ENCODE results near the gene UBE2N. TPM values are rescaled to one million over a fixed set of nuclear protein-coding genes. Genes with fewer than 3 reads are reported as not detected.
A peak's percentile ranks its signal among the peaks of the same experiment; 100 is the strongest.
"Not testable (repeated sequence)": the region's sequence is repeated elsewhere in the genome, so short reads cannot be mapped to it uniquely, and the experiment has no call there.

UBE2N gene
- total RNA-seq, 1 experiment from 2014 or later, result 160 TPM

DNA sequence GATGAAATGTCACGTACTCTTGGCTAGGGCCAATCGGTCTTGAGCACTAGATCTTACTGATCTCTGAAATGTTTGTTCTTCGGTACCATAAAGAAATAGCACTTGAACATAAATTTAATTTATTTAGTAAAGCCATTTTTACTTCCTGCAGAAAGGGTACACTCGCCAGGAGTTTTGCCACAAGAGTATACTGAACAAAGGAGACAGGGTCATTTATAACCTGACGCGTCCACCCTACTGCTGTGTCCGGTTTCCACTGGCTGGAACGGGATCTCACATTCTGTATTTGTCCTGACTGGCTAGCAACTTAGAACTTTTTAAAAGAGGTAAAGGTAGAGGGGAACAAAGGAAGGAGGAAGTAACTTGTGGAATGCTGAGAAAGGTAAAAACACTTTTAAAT is 29.4 kb downstream of the UBE2N start:
- not testable (repeated sequence) for DNase-seq (ENCODE audit: low read depth)

DNA sequence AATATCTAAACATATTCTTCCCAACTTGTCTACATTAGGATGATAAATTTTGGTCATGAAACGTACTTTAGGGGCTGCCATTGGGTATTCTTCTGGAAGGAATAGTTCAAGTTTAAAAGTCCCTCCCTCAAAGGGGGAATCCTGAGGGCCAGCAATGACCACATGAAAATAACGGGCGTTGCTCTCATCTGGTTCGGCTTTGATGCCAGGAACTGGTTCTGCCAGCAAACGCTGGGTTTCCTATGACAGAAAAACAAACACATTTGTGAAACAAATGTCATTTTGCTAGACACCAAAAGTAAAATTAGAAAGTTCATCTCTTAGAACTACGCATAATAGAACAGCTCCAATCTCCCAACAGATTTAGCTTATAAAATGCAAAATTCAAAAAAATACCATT is 30.7 kb downstream of the UBE2N start:
- DNase-seq (ENCODE audit: low read depth), result not testable (repeated sequence)

DNA sequence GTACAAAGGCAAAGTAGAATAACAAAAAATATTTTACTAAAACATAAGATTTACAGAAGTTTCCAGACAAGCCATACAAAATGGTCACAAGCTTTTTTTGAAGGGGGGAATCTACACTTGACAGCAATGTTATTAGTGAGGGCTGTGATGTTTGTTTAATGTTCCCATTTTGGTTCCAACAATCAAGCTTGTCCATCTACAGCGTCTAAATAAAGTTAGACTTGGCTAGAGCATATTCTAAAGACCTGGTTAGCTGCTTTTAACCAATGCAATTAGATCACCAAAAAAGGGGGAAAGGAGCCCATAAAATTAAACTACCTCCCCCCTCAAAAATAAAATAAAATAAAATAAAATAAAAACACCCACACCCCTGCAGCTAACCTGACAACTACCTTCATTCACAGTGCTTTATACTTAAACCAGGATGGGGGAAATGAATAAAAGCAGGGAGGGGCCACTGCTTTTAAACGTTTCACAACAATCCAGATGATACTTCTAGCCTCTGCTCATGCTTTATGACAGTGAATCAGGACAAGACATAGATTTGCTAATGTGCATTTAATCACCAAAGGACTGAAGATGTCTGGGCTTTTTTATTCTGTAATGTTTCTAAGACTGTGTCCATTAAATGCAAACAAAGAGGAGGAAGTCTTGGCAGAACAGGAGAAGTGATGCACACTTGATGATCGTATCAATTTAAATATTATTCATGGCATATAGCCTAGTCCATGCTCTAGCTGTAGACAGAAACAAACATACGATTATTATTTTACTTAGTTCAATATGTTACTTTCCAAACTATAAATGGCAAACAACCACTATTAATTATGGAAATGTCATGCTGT is 32.2 kb downstream of the UBE2N start:
- DNase-seq (ENCODE audit: low read depth), result not testable (repeated sequence)

DNA sequence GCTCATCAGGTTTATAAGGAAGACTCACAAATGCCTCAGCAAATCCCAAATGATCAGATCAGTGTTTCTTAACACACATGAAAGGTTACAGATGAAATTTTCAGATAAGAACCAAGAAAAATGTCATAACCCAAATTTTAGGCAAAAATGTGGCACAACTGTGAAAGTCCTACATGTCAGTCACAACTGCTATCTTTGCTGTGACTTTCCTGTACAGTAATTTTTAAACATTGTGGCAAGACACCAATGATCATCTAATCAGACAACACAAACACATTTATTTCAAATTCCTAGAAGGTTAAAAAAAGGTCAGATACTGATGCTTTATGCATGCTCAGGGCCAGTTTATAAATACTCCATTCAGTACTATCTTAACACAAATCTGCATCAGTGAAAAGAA is 32.9 kb downstream of the UBE2N start:
- no peak for DNase-seq (ENCODE audit: low read depth)

DNA sequence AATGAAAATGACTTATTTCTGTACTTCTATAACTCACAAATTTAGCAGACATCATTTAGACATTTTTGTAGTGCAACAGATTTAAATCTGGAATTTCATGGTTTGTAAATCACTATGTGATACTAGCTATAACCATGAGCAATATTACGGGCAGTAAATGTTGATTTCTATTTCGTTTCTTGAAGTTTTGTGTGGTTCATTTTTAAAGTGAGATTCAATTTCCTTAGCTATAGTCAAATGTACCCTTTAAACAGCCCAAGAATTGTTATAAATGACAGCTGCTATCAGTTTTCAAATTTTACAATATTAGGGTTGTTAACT is 33.8 kb downstream of the UBE2N start:
- no peak for DNase-seq (ENCODE audit: low read depth)

DNA sequence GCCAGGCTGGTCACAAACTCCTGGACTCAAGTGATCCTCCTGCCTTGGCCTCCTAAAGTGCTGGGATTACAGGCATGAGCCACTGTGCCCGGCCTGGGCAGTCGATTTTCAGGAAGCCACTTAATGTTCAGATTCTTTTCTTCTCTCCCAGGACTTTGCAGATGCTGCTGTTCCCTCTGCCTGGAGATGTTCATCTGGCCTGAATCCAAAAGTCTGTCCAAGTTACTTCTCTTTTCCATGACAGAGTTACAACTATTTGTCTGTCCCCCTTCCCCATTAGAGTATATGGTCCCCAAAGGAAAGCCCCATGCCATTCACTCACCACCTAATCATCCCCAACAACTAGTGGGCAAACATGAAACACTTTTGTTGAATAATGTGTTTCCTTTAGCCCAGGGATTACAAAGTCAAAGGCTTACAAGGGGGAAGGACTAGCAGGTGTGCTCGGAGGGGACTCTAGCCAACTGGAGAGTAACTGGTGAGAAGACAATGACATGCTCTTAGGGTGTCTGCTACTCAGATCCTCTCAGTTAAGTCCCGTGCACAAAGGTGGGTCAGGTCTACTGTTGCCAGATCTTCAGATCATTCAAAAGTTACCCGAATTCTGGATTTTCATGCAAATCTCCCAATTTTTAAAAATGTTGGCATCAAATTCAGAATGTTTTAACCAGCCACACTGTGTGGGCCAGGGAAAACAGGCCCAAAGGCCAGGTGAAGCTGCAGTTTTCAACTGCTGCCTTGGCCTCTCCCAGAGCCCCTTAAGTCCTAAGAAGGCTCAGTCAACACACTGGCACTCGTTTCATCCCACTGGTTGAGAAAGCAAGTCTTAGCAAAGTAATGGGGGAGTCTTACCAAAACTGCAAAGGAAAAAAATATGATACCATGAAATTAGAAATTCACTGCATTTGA is 34.4 kb downstream of the UBE2N start:
- DNase-seq (ENCODE audit: low read depth), result no peak

DNA sequence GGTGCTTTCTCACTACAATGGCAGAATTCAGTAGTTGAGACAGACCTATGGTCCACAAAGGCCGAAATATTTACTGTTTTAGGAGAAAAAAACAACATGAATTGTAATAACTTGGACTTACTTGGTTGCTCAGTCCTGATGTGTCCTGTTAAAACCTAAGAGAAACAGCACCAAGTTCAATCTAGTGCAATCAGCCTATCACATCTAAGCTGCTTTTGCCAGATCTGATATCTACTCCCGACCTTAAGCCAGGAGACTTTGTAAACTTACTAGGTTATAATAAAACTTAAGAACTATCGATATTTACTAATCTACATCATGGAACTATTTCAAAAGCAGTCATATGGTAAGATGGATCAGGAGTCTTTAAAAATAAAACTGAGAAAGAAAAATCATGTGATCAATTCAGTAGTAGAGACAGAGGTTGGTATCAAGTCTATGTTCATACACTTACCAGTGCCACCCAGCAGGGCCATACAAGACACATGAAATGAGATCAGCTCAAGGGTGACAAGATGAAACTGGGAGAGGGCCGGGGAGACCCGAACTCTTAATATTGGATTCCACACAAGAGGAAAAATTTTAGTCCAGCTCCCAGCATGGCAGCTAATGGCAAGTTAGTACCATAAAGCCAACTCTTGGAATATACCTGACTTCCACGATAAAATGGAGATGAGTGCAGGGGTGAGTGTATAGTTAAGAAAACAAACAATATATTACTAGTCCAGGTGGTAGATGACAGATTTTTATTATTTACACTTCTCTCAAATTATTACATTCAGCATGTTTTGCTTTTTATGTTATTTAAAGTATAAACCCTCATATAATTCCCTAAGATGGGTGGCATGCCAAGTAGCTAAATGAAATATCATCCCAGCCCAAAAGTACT is 36.5 kb downstream of the UBE2N start:
- DNase-seq (ENCODE audit: low read depth), result no peak

DNA sequence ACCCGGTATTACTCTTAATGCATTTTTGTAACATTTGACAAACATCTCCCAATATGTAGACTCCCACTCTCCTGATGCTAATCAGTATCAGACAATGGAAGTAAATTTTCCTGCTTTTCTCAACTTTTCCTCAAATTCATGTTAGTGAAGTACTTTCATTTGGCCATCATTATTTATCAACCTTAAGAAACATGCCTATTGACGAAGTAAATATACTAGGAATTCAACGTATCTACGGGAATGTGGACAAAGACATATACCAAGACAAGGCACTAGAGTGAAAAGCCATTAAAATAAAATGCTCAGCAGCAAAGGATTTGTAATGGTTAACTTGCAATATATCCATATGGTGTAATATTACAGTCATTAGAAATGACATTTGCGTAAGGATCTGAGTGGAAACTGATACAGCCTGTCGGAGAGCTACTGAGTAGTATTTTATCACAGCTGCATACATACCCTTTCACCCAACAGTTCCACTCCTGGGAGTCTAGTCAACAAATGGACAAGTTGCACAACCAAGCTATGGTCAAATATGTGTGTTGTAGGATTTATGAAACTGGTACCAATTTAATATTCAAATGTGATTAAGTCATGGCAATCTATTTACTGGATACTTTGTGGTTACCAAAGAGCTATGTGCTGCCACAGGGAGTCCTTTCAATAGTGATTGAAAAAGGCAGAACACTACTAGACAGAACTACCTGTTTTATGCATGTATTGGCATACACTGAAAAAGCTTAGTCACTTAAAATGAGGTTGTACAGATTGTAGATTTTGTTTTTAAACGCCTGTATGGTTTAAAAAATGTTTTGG is 37.6 kb downstream of the UBE2N start:
- no peak for DNase-seq (ENCODE audit: low read depth)

DNA sequence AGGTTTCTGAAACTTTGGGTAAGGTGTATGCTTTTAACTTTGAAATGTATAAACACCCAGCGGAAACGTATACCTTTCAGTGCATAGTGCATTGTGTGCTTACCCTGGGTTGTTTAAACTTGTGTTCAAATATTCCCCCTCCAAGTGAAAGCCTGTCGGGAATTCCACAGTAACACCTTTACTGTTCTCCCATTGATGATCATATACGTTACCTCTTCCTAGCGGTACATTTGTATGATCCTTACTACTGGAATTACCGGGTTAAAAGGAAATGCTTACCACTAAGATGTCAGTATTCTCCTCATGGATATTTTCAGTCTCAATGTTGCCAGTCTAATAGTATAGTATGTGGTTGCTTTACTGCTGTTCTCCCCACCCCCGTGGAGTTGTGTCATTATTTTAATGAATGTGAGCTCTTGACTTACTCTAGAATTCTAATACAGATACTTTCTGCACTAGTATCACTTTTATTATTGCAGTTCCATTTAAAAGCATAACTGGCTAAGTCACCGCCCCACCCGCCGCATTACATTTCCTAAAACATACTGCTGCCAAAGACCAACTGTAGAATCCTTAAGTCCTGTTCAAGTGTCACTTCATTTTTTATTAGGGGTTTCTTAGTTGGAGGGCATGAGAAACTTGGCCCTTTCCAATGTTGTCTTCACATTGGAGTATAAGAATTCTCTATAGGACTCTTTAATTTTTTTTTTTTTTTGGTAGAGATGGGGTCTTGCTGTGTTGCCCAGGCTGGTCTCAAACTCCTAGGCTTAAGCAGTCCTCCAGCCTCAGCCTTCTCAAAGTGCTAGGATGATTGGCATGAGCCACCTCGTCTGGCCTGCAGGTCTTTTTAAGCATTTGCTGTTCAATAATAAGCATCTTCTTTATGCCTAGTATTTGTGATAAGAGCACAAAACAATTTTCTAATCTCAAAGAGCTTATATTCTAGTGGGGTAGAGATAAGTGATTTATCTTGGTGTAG is 39.1 kb downstream of the UBE2N start:
- DNase-seq (ENCODE audit: low read depth), result no peak

DNA sequence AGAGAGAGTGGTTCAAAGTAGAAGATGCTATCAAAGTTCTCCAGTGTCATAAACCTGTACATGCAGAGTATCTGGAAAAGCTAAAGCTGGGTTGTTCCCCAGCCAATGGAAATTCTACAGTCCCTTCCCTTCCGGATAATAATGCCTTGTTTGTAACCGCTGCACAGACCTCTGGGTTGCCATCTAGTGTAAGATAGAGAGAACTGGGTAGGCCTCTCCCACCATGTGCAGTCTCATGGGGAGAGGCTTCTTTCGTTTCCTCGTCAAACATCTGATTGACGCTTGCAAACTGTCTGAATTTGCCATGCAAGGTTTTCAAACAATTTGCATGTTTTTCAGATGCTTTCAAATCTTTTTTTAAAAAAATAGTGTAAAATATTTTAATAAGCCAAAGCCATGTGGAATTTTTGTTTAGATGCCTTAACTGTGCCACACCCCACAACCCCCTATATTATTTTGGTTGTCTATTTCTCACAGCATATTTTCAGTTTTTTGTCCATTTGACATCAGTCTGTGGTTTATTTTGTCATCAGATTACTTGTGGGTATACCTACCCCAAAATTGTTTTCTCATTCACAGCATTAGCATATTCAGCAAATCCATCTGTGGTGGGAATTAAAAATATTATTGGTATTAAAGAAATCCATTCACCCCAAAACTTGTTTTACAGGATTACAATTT is 42.4 kb downstream of the UBE2N start:
- not testable (repeated sequence) for DNase-seq (ENCODE audit: low read depth)

DNA sequence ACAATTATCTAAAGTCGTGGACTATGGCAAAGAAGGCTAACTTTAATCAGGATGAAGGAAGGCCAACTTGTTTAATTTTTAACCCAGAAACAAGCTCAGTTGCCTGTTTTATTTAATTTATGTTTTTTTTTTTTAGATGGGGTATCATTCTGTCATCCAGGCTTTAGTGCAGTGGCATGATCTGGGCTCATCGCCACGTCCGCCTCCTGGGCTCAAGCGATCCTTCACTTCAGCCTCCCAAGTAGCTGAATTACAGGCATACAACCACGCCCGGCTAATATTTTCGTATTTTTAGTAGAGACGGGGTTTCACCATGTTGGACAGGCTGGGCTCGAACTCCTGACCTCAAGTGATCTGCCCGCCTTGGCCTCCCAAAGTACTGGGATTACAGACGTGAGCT is 44.3 kb downstream of the UBE2N start:
- DNase-seq (ENCODE audit: low read depth), result no peak

DNA sequence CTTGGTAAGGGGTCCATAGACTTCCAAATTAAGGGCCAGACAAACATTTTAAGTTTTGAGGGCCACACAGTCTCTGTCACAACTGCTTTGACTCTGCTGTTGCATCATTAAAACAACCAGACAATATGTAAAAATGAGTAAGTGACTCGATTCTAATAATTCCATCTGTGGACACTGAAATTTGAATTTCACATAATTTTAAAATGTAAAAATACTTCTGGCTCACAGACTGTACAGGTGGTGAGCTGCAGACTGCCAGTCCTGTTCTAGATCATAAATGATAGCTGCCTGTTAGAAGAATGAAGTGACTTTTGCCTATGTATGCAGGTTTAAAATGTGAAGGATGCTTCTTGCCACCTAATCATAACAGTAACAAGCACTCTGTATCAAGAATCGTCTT is 48.3 kb downstream of the UBE2N start:
- no peak for DNase-seq (ENCODE audit: low read depth)

DNA sequence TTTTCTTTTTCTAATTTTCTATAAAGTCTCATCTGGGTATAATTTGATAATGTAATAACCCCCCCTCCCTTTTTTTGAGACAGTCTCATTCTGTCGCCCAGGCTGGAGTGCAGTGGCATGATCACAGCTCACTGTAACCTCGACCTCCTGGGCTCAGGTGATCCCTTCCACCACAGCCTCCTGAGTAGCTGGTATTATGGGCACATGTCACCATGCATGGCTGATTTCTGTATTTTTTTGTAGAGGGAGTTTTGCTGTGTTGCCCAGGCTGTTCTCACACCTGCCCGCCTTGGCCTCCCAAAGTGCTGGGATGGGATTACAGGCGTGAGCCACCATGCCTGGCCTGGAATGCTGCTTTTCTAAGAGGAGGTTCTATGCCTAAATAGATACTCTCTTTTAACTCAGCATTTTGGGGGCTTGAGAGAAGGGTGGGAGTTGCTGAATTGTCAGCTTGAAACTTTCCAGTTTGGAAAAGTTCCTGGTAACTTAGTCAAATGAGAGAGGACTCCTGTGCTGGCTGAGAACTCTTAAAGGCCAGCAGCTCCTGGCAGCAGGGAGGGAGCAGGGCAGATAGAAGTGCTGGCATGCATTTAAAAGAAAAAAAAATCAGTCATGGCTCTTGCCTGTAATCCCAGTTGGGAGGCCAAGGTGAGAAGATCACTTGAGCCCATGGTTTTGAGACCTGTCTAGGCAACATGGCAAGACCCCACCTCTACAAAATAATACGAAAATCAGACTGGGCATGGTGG is 51.0 kb downstream of the UBE2N start:
- DNase-seq (ENCODE audit: low read depth), result no peak

DNA sequence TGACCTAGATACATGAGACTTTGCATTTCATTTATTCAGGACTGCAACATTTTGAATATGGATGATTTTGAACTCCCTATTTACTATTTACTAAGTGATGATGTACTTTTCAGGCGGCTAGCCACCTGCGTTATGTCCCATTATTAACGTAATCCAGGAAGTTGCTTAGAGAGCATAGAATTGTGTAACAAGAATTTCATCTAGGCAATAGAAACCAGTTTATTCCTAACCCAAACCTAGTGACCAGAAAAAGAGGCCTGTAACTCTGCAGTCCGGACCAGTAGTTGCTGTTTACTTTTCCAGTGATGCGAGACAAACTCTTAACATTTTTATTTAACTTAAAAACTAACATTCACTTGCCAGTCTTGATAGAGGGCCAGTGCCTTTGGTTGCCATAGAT is 51.7 kb downstream of the UBE2N start:
- DNase-seq (ENCODE audit: low read depth), result no peak

DNA sequence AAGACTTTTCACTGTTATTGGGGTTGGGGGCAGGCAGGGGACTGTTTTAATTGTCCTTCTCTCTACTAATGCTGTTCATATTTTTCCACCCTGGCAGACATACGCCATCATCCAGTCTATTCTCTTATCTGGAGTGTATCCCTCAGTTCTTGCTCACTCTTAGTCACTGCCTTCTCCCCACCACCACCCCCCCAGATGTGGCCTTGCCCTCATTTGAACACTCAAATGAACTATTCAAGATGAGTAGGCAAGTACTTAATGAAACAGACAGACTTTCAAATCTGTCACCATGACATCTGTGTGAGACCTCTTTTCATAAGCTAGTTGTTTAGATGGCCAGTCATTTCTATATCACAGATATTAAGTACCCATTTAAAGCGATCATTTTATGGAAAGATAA is 54.0 kb downstream of the UBE2N start:
- DNase-seq (ENCODE audit: low read depth), result peak; percentile 67

DNA sequence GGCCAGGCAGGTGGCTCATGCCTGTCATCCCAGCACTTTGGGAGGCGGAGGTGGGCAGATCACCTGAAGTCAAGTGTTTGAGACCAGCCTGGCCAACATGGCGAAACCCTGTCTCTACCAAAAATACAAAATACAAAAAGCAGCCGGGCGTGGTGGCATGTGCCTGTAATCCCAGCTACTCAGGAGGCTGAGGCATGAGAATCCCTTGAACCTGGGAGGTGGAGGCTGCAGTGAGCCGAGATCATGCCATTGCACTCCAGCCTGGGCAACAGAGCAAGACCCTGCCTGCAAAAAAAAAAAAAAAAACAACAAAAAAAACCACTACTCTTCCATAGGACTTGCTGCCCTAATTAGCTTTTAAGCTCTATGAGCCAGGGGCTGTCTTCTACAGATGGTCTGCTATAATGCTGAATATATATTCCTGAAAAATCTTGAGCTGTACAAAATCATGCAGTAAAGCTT is 59.7 kb downstream of the UBE2N start:
- DNase-seq (ENCODE audit: low read depth), result not testable (repeated sequence)

DNA sequence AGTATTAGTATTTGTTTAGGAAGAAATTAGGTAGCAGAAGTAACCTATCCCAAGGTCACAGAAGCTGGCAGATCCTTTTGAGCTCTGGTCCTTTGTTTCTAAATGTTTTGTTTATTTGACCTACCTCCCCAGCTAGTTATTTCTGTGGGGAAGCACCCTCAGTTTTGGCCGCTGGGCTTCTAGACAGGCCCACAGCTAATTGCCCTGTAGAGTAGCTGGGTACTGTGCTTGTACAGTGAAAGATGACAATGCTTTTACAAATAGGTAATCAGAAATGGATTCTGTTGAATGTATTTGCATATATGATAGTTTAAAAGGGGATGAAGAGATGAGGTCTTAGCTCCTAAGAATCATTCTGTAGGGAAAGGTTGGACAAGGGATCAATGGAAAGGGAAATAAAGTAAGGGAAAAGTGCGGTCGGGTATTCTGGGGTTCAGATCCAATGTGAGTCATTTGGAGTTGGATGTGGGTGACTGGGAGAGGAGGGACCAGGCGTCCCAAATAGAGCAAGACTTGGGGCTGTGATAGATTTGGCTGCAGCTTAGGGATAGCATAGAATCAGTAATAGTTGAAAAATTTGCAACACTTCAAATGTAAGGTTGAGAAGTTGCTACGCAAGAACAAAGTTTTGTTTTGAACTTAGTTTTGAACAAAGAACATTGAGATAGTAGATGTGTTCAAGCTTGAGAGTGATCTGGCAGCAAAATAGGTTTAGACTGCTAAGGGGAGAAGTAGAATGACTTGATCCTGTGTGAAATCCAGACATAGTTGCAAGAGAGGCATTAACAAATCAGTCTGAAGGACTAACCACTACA is 60.4 kb downstream of the UBE2N start:
- no peak for DNase-seq (ENCODE audit: low read depth)

All from RPMI7951 (cell line).